NB4 (cell line): ENCODE data around the gene ZBTB20.
"Not testable (repeated sequence)": the region's sequence is repeated elsewhere in the genome, so short reads cannot be mapped to it uniquely, and the experiment has no call there.

Experiments used
- DNase-seq: peaks from one replicate; pipeline ENCODE4 v3.0.0; 2010; ENCODE audit warnings: low read depth
- H3K4me3 ChIP-seq: one replicate; pipeline ENCODE4 v1.5.1; 2011; ENCODE audit warnings: mild to moderate bottlenecking, low read depth, low read length, moderate library complexity
- MAX ChIP-seq: IDR thresholded peaks from 2 replicates; pipeline ENCODE4 v1.6.1; 2011; ENCODE audit warnings: low read depth, low read length
- MYC ChIP-seq: IDR thresholded peaks from 2 replicates; pipeline ENCODE4 v1.6.1; 2011; ENCODE audit warnings: low read depth, low read length
- POLR2A ChIP-seq: IDR thresholded peaks from 2 replicates; pipeline ENCODE4 v1.6.1; 2011; ENCODE audit warnings: mild to moderate bottlenecking; ENCODE audit not compliant: insufficient read length; ENCODE audit errors: extremely low read depth
- TF ChIP-seq, protein P1 (sequence below): IDR thresholded peaks from one replicate; pipeline ENCODE4 v1.5.1; 2012; ENCODE audit warnings: low read depth, low read length

Gene ZBTB20

DNA sequence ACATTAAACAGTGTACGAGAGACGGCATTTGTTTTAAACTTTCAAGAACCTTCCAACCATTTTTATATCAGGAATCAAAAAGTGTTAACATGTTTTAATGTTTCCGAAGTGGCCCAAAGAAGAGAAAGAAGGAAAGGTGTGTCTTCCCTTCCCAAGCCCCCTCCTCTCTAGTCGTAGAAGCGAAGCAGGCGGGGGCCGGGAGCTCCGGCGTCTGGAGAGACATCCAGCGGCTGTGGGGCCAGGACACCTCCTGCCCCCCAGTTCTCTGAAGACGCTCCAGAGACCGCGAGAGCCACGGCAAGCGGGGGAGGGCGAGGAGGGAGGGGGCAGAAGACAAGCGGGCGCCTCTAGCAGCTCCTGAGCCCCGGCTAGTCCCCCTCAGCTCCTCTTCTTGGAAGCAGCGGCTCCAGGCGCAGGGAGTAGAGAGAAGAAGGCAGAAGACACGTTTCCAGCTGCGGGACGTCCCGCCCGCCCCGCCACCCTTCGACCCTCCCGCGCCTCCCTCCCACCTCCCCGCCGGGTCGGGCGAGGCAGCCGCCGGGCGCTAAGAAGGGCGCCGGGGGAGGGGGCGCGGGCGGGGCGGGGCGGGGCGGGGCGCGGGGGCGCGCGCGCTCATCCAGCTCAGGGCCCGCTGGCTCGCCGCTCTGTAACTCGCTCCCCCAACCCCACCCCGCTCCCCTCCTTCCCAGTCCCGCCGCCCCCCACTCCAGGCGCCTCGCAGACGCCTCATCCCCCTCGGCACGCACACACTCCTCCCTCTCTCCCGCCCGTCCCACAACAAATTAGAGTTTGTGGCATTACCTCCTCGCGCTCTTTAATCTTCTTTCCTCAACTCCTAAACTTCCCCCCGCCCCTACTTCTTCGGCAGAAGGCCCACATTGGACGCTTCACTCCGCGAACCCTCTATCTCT, at the start of gene ZBTB20:
Gene ZBTB20, minus strand, starts transcription at position 871 of the 911 bp plus-strand sequence.
- H3K4me3 ChIP-seq, result peak within 1 kb of the TSS; percentile 80
- peak; percentile 80 for DNase-seq
- TF ChIP-seq POLR2A (peak; percentile 37), MAX (no peak)

DNA sequence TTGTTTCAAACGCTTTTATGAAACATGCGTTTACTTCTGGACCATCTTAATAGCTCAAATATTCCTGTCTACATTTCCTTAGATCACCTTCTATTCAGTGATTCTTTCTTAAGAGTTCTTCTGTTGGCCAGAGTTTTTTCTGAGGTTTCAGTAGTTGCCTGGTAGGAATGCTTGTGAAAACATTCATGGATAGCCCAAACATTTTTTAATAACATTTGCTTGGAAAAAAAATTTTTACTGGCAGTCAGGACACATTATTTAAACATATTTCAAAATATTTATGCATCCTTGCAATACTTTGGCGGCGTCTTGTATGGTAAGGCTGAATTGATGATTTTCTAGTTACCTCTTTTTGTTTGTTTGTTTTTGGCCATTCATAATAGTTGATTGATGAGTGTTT, 47.4 kb upstream of the ZBTB20 start:
- DNase-seq, result no peak
- TF ChIP-seq MYC (no peak), MAX (no peak), POLR2A (no peak)
- TF ChIP-seq, protein P1, sequence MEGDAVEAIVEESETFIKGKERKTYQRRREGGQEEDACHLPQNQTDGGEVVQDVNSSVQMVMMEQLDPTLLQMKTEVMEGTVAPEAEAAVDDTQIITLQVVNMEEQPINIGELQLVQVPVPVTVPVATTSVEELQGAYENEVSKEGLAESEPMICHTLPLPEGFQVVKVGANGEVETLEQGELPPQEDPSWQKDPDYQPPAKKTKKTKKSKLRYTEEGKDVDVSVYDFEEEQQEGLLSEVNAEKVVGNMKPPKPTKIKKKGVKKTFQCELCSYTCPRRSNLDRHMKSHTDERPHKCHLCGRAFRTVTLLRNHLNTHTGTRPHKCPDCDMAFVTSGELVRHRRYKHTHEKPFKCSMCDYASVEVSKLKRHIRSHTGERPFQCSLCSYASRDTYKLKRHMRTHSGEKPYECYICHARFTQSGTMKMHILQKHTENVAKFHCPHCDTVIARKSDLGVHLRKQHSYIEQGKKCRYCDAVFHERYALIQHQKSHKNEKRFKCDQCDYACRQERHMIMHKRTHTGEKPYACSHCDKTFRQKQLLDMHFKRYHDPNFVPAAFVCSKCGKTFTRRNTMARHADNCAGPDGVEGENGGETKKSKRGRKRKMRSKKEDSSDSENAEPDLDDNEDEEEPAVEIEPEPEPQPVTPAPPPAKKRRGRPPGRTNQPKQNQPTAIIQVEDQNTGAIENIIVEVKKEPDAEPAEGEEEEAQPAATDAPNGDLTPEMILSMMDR, result no peak

GRCh38 chr3:115190747-115191146, 43.7 kb upstream of the ZBTB20 start:
- H3K4me3 ChIP-seq, result no peak overlapping the region
- DNase-seq, result no peak
- TF ChIP-seq POLR2A (no peak), MAX (no peak), MYC (no peak)
- TF ChIP-seq, protein P1, result no peak

More for the DNA sequence above, 47.4 kb upstream of the ZBTB20 start:
- no peak overlapping the region for H3K4me3 ChIP-seq

DNA sequence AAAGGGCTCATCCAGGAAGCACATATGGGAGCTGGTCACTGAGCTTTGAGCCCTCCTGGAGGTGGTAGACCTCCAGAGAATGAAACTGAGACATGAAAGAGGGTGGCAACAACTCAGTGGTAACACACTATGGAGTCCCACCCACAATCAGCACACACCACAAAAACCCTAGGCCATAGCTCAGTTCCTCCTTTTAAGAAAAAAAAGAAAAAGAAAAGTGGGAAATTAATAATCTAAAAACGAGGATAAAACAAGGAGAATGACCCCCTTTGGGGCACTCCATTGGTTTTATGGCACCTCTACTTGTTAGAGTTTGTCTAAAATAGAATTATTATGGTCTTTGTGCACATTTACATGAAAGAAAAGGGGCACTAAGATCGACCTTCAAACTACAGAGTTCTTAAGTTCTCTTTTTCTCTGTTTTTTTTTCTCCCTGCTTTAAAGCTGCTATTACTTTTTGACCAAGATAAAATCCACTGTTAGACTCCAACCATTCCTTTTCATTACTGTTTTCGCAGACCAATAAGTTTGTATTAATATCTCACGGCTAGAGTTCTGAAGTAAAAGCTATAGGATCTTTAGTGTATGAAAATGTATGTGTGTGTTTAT, 40.2 kb upstream of the ZBTB20 start:
- no peak overlapping the region for H3K4me3 ChIP-seq
- TF ChIP-seq MAX, result no peak
- TF ChIP-seq, protein P1, result no peak
- TF ChIP-seq POLR2A, result no peak
- no peak for TF ChIP-seq MYC
- no peak for DNase-seq

DNA sequence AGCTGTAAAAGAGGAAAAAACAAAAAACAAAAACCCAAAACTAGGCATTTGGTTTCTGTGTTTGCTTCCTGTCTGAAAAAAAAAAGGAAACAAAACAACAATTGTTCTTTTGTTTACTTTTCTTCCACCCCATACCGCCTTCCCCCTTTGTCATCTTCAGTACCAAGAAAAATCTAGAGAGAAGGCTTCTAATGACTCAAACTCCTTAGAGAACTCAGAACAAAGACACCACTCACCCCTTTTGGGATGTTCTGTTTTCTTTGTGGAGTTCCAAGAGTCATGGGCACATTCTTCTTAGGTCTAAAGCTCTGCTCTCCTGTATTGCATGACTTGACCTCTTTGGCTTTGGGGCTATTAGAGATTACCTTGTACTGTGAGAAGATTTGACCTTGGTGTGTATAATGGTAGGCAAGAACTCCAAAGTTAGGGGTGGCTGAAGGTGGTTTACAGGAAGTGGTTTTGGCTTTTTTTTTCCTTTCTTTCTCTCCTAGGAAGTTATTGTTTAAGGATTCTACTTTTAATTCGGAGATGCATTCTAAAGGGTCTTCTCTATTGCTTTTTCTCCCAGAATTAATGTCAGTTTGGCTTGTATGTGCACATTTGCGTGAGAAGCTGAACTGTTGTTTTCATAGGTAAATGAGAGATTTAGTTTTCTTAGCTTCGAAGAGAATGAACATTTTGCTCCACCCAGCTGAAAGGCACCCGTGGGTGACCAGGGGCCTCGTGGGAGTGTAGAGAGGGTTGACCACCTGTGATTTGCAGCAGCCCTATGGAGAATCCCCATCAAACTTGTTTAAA, 39.5 kb upstream of the ZBTB20 start:
- DNase-seq, result no peak

DNA sequence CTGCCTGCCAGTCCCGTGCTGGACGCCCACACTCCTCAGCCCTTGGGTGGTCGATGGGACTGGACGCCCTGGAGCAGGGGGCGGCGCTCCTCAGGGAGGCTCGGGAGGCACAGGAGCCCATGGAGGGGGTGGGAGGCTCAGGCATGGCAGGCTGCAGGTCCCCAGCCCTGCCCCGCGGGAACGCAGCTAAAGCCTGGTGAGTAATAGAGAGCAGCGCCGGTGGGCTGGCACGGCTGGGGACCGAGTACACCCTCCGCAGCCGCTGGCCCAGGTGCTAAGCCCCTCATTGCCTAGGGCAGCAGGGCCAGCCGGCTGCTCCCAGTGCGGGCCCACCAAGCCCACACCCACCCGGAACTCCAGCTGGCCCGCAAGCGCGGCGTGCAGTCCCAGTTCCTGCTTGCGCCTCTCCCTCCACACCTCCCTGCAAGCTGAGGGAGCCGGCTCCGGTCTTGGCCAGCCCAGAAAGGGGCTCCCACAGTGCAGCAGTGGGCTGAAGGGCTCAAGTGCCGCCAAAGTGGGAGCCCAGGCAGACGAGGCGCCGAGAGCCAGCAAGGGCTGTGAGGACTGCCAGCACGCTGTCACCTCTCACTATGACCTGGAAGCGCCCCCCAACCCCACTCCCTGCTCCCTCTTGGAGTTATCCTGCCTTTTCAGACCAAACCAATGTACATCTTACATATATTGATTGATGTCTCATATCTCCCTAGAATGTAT, 37.9 kb upstream of the ZBTB20 start:
- not testable (repeated sequence) for H3K4me3 ChIP-seq, DNase-seq

More for the DNA sequence above, 39.5 kb upstream of the ZBTB20 start:
- no peak overlapping the region for H3K4me3 ChIP-seq
- no peak for TF ChIP-seq MYC
- TF ChIP-seq, protein P1, result no peak
- TF ChIP-seq POLR2A, result no peak
- TF ChIP-seq MAX, result no peak

DNA sequence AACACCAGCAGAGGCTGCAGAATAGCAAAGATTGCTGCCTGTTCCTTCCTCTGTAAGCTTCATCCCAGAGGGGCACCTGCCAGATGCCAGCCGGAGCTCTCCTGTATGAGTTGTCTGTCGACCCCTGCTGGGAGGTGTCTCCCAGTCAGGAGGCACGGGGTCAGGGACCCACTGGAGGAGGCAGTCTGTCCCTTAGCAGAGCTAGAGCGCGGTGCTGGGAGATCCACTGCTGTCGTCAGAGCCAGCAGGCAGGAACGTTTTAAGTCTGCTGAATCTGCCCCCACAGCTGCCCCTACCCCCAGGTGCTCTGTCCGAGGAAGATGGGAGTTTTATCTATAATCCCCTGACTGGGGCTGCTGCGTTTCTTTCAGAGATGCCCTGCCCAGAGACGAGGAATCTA, 31.8 kb upstream of the ZBTB20 start:
- not testable (repeated sequence) for DNase-seq, H3K4me3 ChIP-seq
